Fibroblast of pulmonary artery (primary cell): ENCODE results near the gene CTNNA2.
A peak's percentile ranks its signal among the peaks of the same experiment; 100 is the strongest.

ENCODE experiments used
- DNase-seq: peaks from one replicate; pipeline ENCODE4 v3.0.0-alpha.2; 2010; ENCODE audit warnings: low read depth
- H3K4me3 ChIP-seq: replicated peaks from 2 replicates; pipeline ENCODE4 v1.5.1; 2011; ENCODE audit warnings: low read depth, mild to moderate bottlenecking, control low read depth, low read length, moderate library complexity
- TF ChIP-seq, protein P1 (sequence below): IDR thresholded peaks from 2 replicates; pipeline ENCODE4 v1.5.1; 2011; ENCODE audit warnings: mild to moderate bottlenecking, control low read depth, low read length, inconsistent platforms; ENCODE audit errors: missing control alignments

Gene CTNNA2

GRCh38 chr2:79982445-79982844, 469.6 kb downstream of the CTNNA2 start:
- TF ChIP-seq, protein P1, sequence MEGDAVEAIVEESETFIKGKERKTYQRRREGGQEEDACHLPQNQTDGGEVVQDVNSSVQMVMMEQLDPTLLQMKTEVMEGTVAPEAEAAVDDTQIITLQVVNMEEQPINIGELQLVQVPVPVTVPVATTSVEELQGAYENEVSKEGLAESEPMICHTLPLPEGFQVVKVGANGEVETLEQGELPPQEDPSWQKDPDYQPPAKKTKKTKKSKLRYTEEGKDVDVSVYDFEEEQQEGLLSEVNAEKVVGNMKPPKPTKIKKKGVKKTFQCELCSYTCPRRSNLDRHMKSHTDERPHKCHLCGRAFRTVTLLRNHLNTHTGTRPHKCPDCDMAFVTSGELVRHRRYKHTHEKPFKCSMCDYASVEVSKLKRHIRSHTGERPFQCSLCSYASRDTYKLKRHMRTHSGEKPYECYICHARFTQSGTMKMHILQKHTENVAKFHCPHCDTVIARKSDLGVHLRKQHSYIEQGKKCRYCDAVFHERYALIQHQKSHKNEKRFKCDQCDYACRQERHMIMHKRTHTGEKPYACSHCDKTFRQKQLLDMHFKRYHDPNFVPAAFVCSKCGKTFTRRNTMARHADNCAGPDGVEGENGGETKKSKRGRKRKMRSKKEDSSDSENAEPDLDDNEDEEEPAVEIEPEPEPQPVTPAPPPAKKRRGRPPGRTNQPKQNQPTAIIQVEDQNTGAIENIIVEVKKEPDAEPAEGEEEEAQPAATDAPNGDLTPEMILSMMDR = peak; percentile 3
- DNase-seq = no peak
- H3K4me3 ChIP-seq = no peak overlapping the region

- DNase-seq = no peak
- no peak overlapping the region for H3K4me3 ChIP-seq
- TF ChIP-seq, protein P1 = no peak
Observed at GRCh38 chr2:79984476-79984875, 471.6 kb downstream of the CTNNA2 start.

GRCh38 chr2:79985145-79985544, 472.3 kb downstream of the CTNNA2 start:
- TF ChIP-seq, protein P1 = no peak
- H3K4me3 ChIP-seq = no peak overlapping the region
- DNase-seq = no peak

DNA sequence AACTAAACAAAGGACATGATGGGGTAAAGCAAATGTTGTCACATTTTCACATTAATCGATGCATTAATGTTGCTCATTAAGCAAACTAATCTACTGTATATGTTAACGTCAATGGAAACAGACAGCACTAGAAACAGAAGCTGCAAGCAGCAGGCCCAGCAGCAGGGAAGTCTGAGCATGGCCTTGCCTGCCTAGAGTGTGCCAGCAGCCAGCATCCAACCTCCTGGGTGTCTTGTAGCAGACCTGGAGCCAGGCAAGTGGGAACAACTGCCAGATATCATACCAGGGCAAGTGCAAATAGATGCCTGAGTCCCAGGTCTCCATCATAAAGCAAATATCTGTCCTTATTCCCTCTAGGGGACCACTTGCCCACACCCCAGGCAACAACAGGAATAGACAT, 472.7 kb downstream of the CTNNA2 start:
- TF ChIP-seq, protein P1 = no peak
- no peak overlapping the region for H3K4me3 ChIP-seq
- no peak for DNase-seq

DNA sequence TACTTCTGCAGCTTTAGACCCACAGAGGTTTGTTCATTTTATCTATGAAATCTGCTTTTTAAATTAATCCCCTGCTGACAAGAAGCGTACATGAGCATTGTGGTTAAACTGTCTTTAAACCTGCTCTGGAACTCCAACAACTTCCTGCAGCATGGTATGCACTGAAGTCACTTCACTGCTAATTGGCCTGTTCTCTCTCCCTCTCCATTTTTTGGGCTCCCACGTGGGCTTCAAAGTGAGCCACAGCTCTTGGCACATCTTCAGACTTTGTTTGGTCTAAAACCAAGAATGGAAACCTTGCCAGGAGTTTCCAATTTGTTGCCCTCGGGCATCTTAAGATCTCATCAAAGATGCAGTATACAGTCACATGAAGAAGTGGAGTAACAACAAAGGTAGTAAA, 480.3 kb downstream of the CTNNA2 start:
- no peak overlapping the region for H3K4me3 ChIP-seq
- DNase-seq = no peak
- TF ChIP-seq, protein P1 = no peak

- H3K4me3 ChIP-seq = no peak overlapping the region
- no peak for DNase-seq
- TF ChIP-seq, protein P1 = no peak
Observed at GRCh38 chr2:79994161-79994560, 481.3 kb downstream of the CTNNA2 start.

GRCh38 chr2:79994965-79995364, 482.1 kb downstream of the CTNNA2 start:
- no peak overlapping the region for H3K4me3 ChIP-seq
- no peak for DNase-seq
- TF ChIP-seq, protein P1 = no peak
